Nephron (organoid): ENCODE data around the gene ANAPC16.

Experiments used
- H3K27ac Mint-ChIP-seq, 3 experiments: 2 replicates each; pipeline ENCODE4 v1.8.0; 2020; ENCODE audit warnings: mixed read lengths in 3 of 3, mild to moderate bottlenecking in 2 of 3, moderate library complexity in 1 of 3
- H3K27me3 Mint-ChIP-seq: 2 replicates; pipeline ENCODE4 v1.8.0; 2021; ENCODE audit warnings: low read depth, mild to moderate bottlenecking, moderate library complexity, mixed read lengths
- H3K36me3 Mint-ChIP-seq: 2 replicates; pipeline ENCODE4 v1.8.0; 2020; ENCODE audit warnings: low read depth, mixed read lengths
- H3K4me1 Mint-ChIP-seq: 2 replicates; pipeline ENCODE4 v1.8.0; 2020; ENCODE audit warnings: mixed read lengths
- H3K4me3 Mint-ChIP-seq, 3 experiments: 2 replicates each; pipeline ENCODE4 v1.8.0; 2020; ENCODE audit warnings: mild to moderate bottlenecking in 3 of 3, mixed read lengths in 3 of 3, moderate library complexity in 2 of 3
- H3K9me3 Mint-ChIP-seq: 2 replicates; pipeline ENCODE4 v1.8.0; 2020; ENCODE audit warnings: mixed read lengths
- TF ChIP-seq, protein P1 (sequence below), 3 experiments: fragments of 200-600 bp; sonication (generic); IDR thresholded peaks; one replicate each; pipeline ENCODE4 v1.5.0; 2021; ENCODE audit warnings: antibody characterized with exemption in 3 of 3; ENCODE audit not compliant: unreplicated experiment in 3 of 3

The ANAPC16 gene

DNA sequence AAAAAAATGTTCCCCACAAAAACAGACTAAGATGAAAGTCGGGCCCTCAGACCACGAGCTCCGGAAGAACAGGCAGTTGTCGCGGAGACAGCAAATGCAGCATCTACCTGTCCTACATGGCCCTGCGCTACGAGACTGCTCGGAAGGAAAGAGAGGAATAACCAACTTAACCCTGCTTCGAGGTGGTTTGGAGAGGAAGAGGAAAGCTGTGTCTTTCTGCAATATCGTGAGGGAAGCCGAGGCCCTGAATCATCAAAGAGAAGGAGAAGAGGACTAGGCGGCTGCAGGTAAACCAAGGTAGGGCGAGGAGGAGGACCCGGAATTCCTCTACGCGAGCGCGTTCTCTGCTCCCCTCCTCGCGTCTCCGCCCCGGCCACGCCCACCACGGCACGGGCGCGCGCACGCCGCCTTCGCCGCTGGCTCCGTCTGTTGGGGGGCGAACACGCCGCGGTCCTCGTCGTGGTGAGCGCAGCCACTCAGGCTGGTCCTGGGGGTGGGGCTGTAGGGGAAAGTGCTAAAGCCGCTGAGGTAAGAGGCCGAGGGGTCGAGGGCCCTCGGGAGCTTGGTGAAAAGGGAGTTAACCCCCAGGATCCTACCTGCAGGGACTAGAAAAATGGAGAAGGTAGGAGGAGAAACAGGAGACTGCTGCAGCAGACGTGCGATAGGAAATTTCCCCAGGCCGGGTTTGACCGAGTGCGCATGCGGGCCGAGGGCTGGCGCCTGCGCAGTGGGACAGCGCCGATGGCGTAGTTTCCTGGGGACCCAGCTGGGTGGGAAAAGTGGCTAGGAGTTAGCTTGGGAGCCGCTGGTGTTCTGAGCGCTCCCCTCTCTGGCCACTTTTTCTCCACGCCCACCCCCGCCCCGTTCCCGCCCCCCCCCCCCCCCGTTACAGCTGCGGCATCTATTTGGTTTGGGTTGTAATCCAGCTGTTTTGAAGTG lies at the start of gene ANAPC16, which contains the start of gene ASCC1:
ANAPC16 (plus strand) TSS at position 402 of the 939 bp plus-strand sequence. CDS start 7,903 bp downstream, outside the sequence.
ASCC1 (minus strand) TSS at position 666 of the 939 bp plus-strand sequence. CDS start 2,978 bp downstream, outside the sequence.
- Mint-ChIP-seq H3K4me3 (peak within 1 kb of the TSS; percentile 92 to 99 (median 98)), H3K9me3 (no peaks in the 10 kb centered on the region), H3K4me1 (peaks cover 41% of the 10 kb centered on the region), H3K27ac (peak within 1 kb of the TSS; percentile 94 to 100 (median 100)), H3K36me3 (peaks cover 17% of the 10 kb centered on the region), H3K27me3 (no peaks in the 10 kb centered on the region)
- TF ChIP-seq, protein P1, sequence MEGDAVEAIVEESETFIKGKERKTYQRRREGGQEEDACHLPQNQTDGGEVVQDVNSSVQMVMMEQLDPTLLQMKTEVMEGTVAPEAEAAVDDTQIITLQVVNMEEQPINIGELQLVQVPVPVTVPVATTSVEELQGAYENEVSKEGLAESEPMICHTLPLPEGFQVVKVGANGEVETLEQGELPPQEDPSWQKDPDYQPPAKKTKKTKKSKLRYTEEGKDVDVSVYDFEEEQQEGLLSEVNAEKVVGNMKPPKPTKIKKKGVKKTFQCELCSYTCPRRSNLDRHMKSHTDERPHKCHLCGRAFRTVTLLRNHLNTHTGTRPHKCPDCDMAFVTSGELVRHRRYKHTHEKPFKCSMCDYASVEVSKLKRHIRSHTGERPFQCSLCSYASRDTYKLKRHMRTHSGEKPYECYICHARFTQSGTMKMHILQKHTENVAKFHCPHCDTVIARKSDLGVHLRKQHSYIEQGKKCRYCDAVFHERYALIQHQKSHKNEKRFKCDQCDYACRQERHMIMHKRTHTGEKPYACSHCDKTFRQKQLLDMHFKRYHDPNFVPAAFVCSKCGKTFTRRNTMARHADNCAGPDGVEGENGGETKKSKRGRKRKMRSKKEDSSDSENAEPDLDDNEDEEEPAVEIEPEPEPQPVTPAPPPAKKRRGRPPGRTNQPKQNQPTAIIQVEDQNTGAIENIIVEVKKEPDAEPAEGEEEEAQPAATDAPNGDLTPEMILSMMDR (IDR thresholded peaks at IDR 0.05; ENCODE audit: unreplicated experiment in 3 of 3) = no peak

DNA sequence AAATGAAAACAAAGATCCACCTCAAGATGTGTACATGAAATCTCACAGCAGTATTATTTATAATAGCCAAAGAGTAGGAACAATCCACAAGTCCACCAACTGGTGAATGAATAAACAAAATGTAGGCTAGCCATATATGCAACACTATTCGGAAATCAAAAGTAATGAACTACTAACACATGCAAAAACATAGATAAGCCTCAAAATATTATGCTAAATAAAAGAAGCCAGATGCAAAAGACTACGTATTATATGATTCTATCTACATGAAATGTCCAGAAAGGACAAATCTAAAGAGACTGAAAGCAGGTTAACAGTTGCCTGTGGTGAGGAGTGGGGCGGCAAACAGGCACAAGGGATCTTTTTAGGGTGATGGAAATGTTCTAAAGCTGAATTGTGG lies 48.7 kb upstream of the ANAPC16 start:
- Mint-ChIP-seq H3K27ac (no peak overlapping the region), H3K4me1 (no peaks in the 10 kb centered on the region), H3K9me3 (no peaks in the 10 kb centered on the region), H3K27me3 (no peaks in the 10 kb centered on the region), H3K4me3 (no peak overlapping the region), H3K36me3 (peaks cover 32% of the 10 kb centered on the region)
- TF ChIP-seq, protein P1 (IDR thresholded peaks at IDR 0.05; ENCODE audit: unreplicated experiment in 3 of 3) = no peak

DNA sequence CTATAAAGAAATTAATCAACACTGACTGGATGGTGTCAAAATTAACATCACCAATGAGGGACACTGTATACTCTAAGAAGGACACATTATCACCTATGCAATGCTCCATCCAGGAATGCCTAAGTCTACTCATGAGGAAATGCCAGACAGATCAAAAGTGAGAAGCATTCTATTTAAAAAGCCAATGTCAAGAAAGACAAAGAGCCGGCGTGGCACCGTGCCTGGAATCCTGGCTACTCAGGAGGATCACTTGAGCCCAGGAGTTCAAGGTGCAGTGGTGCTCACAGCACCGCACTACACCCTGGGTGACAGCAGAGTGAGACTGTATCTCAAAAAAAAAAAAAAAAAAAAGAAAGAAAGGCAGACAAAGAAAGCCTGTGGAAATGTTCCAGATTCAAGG lies 45.5 kb upstream of the ANAPC16 start:
- H3K36me3 Mint-ChIP-seq = peaks cover 25% of the 10 kb centered on the region
- no peak overlapping the region for H3K4me3 Mint-ChIP-seq
- H3K9me3 Mint-ChIP-seq = no peaks in the 10 kb centered on the region
- H3K27ac Mint-ChIP-seq = peak overlapping the region in 1 of 3 experiments; percentile 65
- TF ChIP-seq, protein P1 (IDR thresholded peaks at IDR 0.05; ENCODE audit: unreplicated experiment in 3 of 3) = no peak
- no peaks in the 10 kb centered on the region for H3K4me1 Mint-ChIP-seq
- no peaks in the 10 kb centered on the region for H3K27me3 Mint-ChIP-seq

DNA sequence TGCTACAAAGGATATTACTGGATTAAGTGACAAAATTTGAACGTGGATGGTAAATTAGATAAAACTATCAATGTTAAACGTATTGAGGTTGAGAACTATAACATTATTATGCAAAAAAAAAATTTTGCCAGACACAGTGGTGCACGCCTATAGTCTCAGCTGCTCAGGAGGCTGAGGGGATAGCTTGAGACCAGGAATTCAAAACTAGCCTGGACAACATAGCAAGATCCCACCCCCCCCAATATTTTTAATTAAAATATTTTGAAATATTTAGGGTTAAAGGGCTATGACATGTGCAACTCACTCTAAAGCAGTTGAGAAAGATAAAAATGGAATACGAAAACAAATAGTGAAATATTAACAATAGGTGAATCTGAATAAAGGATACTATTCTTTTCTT lies 45.1 kb upstream of the ANAPC16 start:
- TF ChIP-seq, protein P1 (IDR thresholded peaks at IDR 0.05; ENCODE audit: unreplicated experiment in 3 of 3) = no peak
- H3K27ac Mint-ChIP-seq = no peak overlapping the region
- no peaks in the 10 kb centered on the region for H3K9me3 Mint-ChIP-seq
- no peaks in the 10 kb centered on the region for H3K4me1 Mint-ChIP-seq
- H3K27me3 Mint-ChIP-seq = no peaks in the 10 kb centered on the region
- H3K4me3 Mint-ChIP-seq = no peak overlapping the region
- H3K36me3 Mint-ChIP-seq = peaks cover 25% of the 10 kb centered on the region

DNA sequence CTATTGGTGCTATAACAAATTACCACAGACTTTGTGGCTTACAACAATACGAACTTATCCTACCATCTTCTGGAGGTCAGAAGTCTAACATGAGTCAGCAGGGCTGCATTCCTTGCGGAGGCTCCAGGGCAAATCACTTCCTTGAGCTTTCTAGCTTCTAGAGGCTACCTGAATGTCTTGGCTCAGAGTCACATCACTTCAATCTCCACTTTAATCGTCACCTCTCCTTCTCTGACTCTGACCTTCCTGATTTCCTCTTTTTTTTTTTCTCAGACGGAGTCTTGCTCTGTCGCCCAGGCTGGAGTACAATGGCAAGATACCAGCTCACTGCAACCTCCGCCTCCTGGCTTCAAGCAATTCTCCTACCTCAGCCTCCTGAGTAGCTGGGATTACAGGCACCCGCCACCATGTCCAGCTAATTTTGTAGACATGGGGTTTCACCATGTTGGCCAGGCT lies 44.6 kb upstream of the ANAPC16 start:
- Mint-ChIP-seq H3K27me3 (no peaks in the 10 kb centered on the region), H3K4me1 (no peaks in the 10 kb centered on the region), H3K27ac (peak overlapping the region in 1 of 3 experiments; percentile 14), H3K4me3 (no peak overlapping the region), H3K9me3 (no peaks in the 10 kb centered on the region), H3K36me3 (peaks cover 25% of the 10 kb centered on the region)
- TF ChIP-seq, protein P1 (IDR thresholded peaks at IDR 0.05; ENCODE audit: unreplicated experiment in 3 of 3) = no peak
